Measurements from ENCODE around the gene MFN2.
"Not testable (repeated sequence)": the region's sequence is repeated elsewhere in the genome, so short reads cannot be mapped to it uniquely, and the experiment has no call there.

MFN2 gene

DNA sequence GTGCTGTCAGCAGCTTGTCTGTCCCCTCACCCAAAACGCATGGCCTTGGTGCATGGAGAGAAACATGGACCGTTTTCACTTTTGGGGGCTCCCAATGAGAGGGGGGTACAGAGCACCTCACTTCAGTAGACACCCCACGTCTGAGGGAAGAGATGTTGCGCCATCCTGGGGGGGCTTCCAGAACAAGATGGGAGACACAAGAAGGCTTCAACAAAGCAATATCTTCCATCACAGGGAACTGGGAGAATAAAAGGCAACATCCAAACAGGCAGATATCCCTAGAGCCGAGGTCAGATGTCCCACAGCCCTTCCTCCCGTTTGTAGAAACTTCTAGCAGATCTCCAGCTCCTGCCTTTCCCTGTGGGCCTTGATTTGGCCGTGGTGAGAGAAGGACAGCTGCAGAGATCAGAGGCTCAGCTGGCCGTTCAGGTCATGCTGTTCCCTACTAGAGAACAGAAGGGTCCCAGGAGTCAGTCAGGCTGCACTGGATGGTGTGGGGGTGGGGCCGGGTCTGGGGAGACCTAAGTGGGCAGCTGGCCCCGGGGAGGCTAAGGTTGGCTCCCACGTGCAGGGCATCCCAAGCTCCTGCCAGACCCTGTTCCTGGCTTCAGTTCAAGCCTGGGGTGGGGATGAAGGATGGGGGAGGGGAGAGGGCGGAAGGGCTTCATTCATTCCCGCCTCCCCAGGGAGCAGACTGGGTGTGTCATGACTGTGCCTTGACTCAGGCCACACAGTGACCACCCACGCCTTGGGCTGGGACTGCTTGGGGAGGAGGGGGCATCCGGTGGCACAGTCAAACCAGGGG, 41.3 kb upstream of the MFN2 start:
- H3K4me2 ChIP-seq (ENCODE audit: low read length) = no peak overlapping the region
- no peak overlapping the region for H3K4me3 ChIP-seq (ENCODE audit: low read depth, low read length, poor library complexity, severe bottlenecking)
- H3K27ac ChIP-seq (ENCODE audit: low read depth, low read length, poor library complexity, severe bottlenecking) = no peak overlapping the region
- H3K9ac ChIP-seq (ENCODE audit: low read length) = no peak overlapping the region
- H3K36me3 ChIP-seq (ENCODE audit: insufficient read depth, low read length) = peaks cover 21% of the 10 kb centered on the region; the same call in 1 of the 2 replicates
- no peaks in the 10 kb centered on the region for H3K9me3 ChIP-seq (ENCODE audit: low read length)
- H4K20me1 ChIP-seq (ENCODE audit: insufficient read depth, low read length) = no peaks in the 10 kb centered on the region
- TF ChIP-seq, protein P1, sequence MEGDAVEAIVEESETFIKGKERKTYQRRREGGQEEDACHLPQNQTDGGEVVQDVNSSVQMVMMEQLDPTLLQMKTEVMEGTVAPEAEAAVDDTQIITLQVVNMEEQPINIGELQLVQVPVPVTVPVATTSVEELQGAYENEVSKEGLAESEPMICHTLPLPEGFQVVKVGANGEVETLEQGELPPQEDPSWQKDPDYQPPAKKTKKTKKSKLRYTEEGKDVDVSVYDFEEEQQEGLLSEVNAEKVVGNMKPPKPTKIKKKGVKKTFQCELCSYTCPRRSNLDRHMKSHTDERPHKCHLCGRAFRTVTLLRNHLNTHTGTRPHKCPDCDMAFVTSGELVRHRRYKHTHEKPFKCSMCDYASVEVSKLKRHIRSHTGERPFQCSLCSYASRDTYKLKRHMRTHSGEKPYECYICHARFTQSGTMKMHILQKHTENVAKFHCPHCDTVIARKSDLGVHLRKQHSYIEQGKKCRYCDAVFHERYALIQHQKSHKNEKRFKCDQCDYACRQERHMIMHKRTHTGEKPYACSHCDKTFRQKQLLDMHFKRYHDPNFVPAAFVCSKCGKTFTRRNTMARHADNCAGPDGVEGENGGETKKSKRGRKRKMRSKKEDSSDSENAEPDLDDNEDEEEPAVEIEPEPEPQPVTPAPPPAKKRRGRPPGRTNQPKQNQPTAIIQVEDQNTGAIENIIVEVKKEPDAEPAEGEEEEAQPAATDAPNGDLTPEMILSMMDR (IDR thresholded peaks at IDR 0.05; ENCODE audit: low read length) = no peak
- TF ChIP-seq EZH2 (IDR thresholded peaks at IDR 0.05; ENCODE audit: borderline replicate concordance, low read length) = no peak
- peaks cover 18% of the 10 kb centered on the region for H3K4me1 ChIP-seq (ENCODE audit: insufficient read depth, low read length, severe bottlenecking)
- no peaks in the 10 kb centered on the region for H3F3A ChIP-seq (ENCODE audit: insufficient read depth, low read length)
- no peak overlapping the region for H2AFZ ChIP-seq (ENCODE audit: low read length)
- H3K79me2 ChIP-seq (ENCODE audit: insufficient read depth, low read length) = peaks cover 7% of the 10 kb centered on the region; the same call in 1 of the 2 replicates
- no peaks in the 10 kb centered on the region for H3K27me3 ChIP-seq (ENCODE audit: insufficient read depth, low read length)
- H3K9me2 ChIP-seq (ENCODE audit: low read depth, low read length) = no peaks in the 10 kb centered on the region

DNA sequence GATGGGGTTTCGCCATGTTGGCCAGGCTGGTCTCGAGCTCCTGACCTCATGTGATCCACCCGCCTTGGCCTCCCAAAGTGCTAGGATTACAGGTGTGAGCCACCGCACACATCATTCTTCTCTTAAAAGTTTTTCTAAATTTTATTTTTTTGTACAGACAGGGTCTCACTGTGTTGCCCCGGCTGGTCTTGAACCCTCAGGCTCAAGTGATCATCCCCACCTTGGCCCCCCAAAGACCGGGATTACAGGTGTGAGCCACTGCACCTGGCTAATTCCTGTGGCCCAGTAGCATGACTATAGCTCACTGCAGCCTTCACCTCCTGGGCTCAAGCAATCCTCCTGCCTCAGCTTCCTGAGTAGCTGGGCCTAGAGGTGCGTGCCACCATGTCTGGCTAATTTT, 40.5 kb upstream of the MFN2 start:
- Histone ChIP-seq H3K4me1 (ENCODE audit: insufficient read depth, low read length, severe bottlenecking) (peaks cover 13% of the 10 kb centered on the region), H3K36me3 (ENCODE audit: insufficient read depth, low read length) (peaks cover 27% of the 10 kb centered on the region)
- not testable (repeated sequence) for H3K9me2 ChIP-seq (ENCODE audit: low read depth, low read length); H3K27me3 ChIP-seq (ENCODE audit: insufficient read depth, low read length); H3K79me2 ChIP-seq (ENCODE audit: insufficient read depth, low read length); H3F3A ChIP-seq (ENCODE audit: insufficient read depth, low read length); H3K4me2 ChIP-seq (ENCODE audit: low read length); H2AFZ ChIP-seq (ENCODE audit: low read length); H3K9me3 ChIP-seq (ENCODE audit: low read length); H3K27ac ChIP-seq (ENCODE audit: low read depth, low read length, poor library complexity, severe bottlenecking); H3K4me3 ChIP-seq (ENCODE audit: low read depth, low read length, poor library complexity, severe bottlenecking); H4K20me1 ChIP-seq (ENCODE audit: insufficient read depth, low read length); H3K9ac ChIP-seq (ENCODE audit: low read length)

DNA sequence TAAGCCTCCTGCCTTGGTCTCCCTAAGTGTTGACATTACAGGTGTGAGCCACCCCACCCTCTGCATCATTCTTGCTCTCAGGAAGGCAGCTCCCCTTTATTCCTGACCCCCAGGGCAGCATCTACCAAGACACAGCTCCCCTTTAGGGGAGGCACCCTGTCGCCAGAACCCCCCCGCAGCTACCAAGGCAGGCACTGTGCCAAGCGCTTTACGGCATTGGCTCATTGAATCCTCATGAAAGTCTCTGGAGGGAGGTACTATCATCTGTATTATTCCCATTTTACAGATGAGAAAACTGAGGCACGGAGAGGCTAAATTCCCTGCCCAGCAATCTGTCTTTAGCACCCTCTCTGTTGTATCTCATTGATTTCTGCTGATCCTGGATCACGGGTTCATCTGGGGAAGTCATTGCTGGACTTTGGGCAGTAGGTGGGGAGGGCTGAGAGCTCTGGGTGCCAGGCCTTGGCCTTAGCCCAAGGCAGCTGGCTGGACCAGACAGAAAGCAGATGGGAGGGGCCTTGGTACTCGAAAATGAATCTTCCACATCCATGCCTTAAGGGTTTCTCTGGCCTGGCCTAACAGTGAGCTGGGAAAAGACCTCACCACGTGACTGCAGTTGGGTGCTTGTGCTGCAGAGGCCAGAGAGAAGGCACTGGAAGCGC, 39.9 kb upstream of the MFN2 start:
- H4K20me1 ChIP-seq (ENCODE audit: insufficient read depth, low read length) = no peaks in the 10 kb centered on the region
- H3K27me3 ChIP-seq (ENCODE audit: insufficient read depth, low read length) = no peaks in the 10 kb centered on the region
- TF ChIP-seq, protein P1 (IDR thresholded peaks at IDR 0.05; ENCODE audit: low read length) = no peak
- TF ChIP-seq EZH2 (IDR thresholded peaks at IDR 0.05; ENCODE audit: borderline replicate concordance, low read length) = no peak
- H3K36me3 ChIP-seq (ENCODE audit: insufficient read depth, low read length) = peaks cover 33% of the 10 kb centered on the region
- peaks cover 7% of the 10 kb centered on the region for H3K4me1 ChIP-seq (ENCODE audit: insufficient read depth, low read length, severe bottlenecking)
- no peak overlapping the region for H3K9ac ChIP-seq (ENCODE audit: low read length)
- H3K9me3 ChIP-seq (ENCODE audit: low read length) = no peaks in the 10 kb centered on the region
- no peak overlapping the region for H3K4me2 ChIP-seq (ENCODE audit: low read length)
- no peak overlapping the region for H3K4me3 ChIP-seq (ENCODE audit: low read depth, low read length, poor library complexity, severe bottlenecking)
- H2AFZ ChIP-seq (ENCODE audit: low read length) = no peak overlapping the region
- H3F3A ChIP-seq (ENCODE audit: insufficient read depth, low read length) = no peaks in the 10 kb centered on the region
- no peaks in the 10 kb centered on the region for H3K79me2 ChIP-seq (ENCODE audit: insufficient read depth, low read length)
- H3K9me2 ChIP-seq (ENCODE audit: low read depth, low read length) = no peaks in the 10 kb centered on the region
- H3K27ac ChIP-seq (ENCODE audit: low read depth, low read length, poor library complexity, severe bottlenecking) = no peak overlapping the region

Data from OCI-LY1 (cell line).